ENCODE data around the gene THAP9. TPM values are rescaled to one million over a fixed set of nuclear protein-coding genes. Genes with fewer than 3 reads are reported as not detected.

The THAP9 gene
- total RNA-seq, 1 experiment from 2014 or later = 3.5 TPM

DNA sequence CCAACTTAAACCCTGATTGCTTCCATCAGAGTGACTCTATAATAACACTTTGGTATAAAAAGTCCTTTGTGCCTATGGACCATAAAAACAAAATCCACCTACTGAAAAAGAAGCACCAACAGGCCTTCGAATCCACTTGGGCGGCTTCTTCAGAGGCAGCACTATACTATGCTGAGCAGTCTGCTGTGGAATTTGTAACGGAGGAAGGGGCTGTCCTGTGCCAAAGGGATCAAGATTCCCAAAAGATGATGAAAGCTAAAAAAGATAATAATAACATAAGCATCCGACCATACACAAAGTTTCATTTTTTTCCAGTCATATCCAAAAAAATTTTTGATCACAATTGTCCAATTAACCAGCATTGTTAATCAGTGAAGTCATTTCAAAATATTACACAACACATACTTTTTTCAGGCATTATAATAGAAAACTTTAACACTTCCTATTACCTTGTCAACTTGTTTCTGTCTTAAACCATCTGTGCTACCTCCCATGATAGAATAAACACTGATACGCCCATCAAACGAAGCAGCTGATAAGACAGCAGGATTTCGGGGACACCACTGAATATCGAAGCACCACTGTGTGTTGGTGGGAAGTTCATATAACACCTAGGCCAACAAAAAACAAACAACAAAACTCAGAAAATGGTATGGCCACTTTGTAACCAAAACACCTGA, 33.7 kb upstream of the THAP9 start:
- CTCF ChIA-PET = interaction anchor here (0.6 kb wide), 1 partner anchor 207 kb away, joined by 4 read pairs; no protein-coding TSS in a partner anchor
- Histone ChIP-seq H4K20me1 (ENCODE audit: insufficient read depth) (no peaks in the 10 kb centered on the region), H3K27ac (peak overlapping the region; percentile 81), H3K79me2 (ENCODE audit: low read depth) (no peaks in the 10 kb centered on the region), H3K9me3 (ENCODE audit: insufficient read depth, low read depth) (no peaks in the 10 kb centered on the region), H3F3A (ENCODE audit: insufficient read depth, low read depth) (peaks cover 3% of the 10 kb centered on the region; the same call in 1 of the 2 replicates), H3K36me3 (ENCODE audit: low read depth) (peaks cover 30% of the 10 kb centered on the region), H3K4me1 (replicated peaks; ENCODE audit: insufficient read depth) (peaks cover 5% of the 10 kb centered on the region; the same call in 1 of the 2 replicates), H3K27me3 (ENCODE audit: insufficient read depth, low read depth) (no peaks in the 10 kb centered on the region), H3K4me3 (no peak overlapping the region), H3K9me2 (ENCODE audit: insufficient read depth) (no peaks in the 10 kb centered on the region), H2AFZ (no peak overlapping the region), H3K4me2 (no peak overlapping the region)
- intact Hi-C loops (cut with micrococcal nuclease; ENCODE audit: unreplicated experiment) = no loop called here
- no peak for DNase-seq
- TF ChIP-seq, protein P1, sequence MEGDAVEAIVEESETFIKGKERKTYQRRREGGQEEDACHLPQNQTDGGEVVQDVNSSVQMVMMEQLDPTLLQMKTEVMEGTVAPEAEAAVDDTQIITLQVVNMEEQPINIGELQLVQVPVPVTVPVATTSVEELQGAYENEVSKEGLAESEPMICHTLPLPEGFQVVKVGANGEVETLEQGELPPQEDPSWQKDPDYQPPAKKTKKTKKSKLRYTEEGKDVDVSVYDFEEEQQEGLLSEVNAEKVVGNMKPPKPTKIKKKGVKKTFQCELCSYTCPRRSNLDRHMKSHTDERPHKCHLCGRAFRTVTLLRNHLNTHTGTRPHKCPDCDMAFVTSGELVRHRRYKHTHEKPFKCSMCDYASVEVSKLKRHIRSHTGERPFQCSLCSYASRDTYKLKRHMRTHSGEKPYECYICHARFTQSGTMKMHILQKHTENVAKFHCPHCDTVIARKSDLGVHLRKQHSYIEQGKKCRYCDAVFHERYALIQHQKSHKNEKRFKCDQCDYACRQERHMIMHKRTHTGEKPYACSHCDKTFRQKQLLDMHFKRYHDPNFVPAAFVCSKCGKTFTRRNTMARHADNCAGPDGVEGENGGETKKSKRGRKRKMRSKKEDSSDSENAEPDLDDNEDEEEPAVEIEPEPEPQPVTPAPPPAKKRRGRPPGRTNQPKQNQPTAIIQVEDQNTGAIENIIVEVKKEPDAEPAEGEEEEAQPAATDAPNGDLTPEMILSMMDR (conservative IDR thresholded peaks at IDR 0.05) = no peak
- TF ChIP-seq EZH2 (IDR thresholded peaks at IDR 0.05; ENCODE audit: low read depth) = no peak
- no TSS peak for BruUV-seq (replicated peaks)
- POLR2A ChIA-PET (ENCODE audit: unreplicated experiment) = no interaction called here

DNA sequence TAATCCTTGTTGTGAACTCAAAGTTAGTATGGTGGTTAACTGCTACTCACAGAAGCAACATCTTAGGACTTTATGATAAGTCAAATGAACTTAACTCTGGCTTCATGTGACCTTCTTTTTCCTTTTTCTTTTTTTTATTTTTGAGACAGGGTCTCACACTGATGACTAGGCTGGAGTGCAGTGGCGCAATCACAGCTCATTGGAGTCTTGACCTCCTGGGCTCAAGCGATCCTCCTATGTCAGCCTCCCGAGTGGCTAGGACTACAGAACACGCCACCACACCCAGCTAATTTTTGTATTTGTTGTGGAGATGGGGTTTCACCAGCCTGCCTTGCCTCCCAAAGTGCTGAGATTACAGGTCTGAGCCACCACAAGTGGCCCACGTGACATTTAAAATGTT, 32.0 kb upstream of the THAP9 start:
- peaks cover 22% of the 10 kb centered on the region for H3K36me3 ChIP-seq (ENCODE audit: low read depth)
- DNase-seq = no peak
- peaks cover 3% of the 10 kb centered on the region; the same call in 1 of the 2 replicates for H3F3A ChIP-seq (ENCODE audit: insufficient read depth, low read depth)
- POLR2A ChIA-PET (ENCODE audit: unreplicated experiment) = no interaction called here
- H3K27me3 ChIP-seq (ENCODE audit: insufficient read depth, low read depth) = no peaks in the 10 kb centered on the region
- TF ChIP-seq EZH2 (IDR thresholded peaks at IDR 0.05; ENCODE audit: low read depth) = no peak
- TF ChIP-seq, protein P1 (conservative IDR thresholded peaks at IDR 0.05) = no peak
- intact Hi-C loops (cut with micrococcal nuclease; ENCODE audit: unreplicated experiment) = no loop called here
- CTCF ChIA-PET = no interaction called here
- BruUV-seq (replicated peaks) = no TSS peak
- H3K4me3 ChIP-seq = no peak overlapping the region
- H2AFZ ChIP-seq = no peak overlapping the region
- no peak overlapping the region for H3K4me2 ChIP-seq
- H3K79me2 ChIP-seq (ENCODE audit: low read depth) = no peaks in the 10 kb centered on the region
- no peaks in the 10 kb centered on the region for H3K9me2 ChIP-seq (ENCODE audit: insufficient read depth)
- H3K9me3 ChIP-seq (ENCODE audit: insufficient read depth, low read depth) = no peaks in the 10 kb centered on the region
- peaks cover 5% of the 10 kb centered on the region; the same call in 1 of the 2 replicates for H3K4me1 ChIP-seq (replicated peaks; ENCODE audit: insufficient read depth)
- H4K20me1 ChIP-seq (ENCODE audit: insufficient read depth) = no peaks in the 10 kb centered on the region
- no peak overlapping the region for H3K27ac ChIP-seq

DNA sequence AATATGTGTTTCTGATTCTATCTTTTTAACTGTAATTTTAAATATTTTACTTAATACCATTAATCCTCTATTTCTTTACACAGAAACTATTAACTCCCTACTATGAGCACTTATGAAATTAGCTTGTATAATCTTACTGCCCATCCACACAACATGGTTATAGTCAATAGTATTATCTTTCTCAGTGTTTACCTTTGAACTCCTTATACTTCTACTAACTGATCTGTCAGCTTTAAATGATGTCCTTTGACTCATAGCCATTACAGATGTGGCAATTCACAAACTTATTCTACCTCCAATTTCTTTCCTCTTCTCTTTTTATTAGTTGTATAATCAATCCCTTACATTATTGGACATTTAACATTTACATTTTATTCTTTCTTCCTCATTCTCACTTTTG, 15.1 kb upstream of the THAP9 start:
- Histone ChIP-seq H2AFZ (no peak overlapping the region), H3K79me2 (ENCODE audit: low read depth) (peaks cover 92% of the 10 kb centered on the region), H3K4me3 (no peak overlapping the region), H3K27me3 (ENCODE audit: insufficient read depth, low read depth) (no peaks in the 10 kb centered on the region), H3K27ac (no peak overlapping the region), H3K4me1 (replicated peaks; ENCODE audit: insufficient read depth) (peaks cover 12% of the 10 kb centered on the region; the same call in 1 of the 2 replicates), H3K9me2 (ENCODE audit: insufficient read depth) (no peaks in the 10 kb centered on the region), H3F3A (ENCODE audit: insufficient read depth, low read depth) (0 out of 2 replicates have a peak, but pooled peaks cover 2% of the 10 kb centered on the region), H3K4me2 (no peak overlapping the region; the same call in 1 of the 2 replicates), H3K9me3 (ENCODE audit: insufficient read depth, low read depth) (no peaks in the 10 kb centered on the region), H4K20me1 (ENCODE audit: insufficient read depth) (peaks cover 34% of the 10 kb centered on the region), H3K36me3 (ENCODE audit: low read depth) (peaks cover 5% of the 10 kb centered on the region; the same call in 1 of the 2 replicates)
- ChIA-PET POLR2A (ENCODE audit: unreplicated experiment) (no interaction called here), CTCF (no interaction called here)
- TF ChIP-seq, protein P1 (conservative IDR thresholded peaks at IDR 0.05) = no peak
- TF ChIP-seq EZH2 (IDR thresholded peaks at IDR 0.05; ENCODE audit: low read depth) = no peak
- no TSS peak for BruUV-seq (replicated peaks)
- intact Hi-C loops (cut with micrococcal nuclease; ENCODE audit: unreplicated experiment) = no loop called here
- no peak for DNase-seq
